GM18517 (cell line): ENCODE results near the gene TENM4.
A peak's percentile ranks its signal among the peaks of the same experiment; 100 is the strongest.

ENCODE experiments used
- ATAC-seq: cut with Tn5 transposase; IDR thresholded peaks from one replicate; pipeline ENCODE4 v1.9.1; 2021; ENCODE audit warnings: mild to moderate bottlenecking, moderate library complexity; ENCODE audit not compliant: unreplicated experiment

TENM4 gene

GRCh38 chr11:79150320-79150719 is 290.5 kb downstream of the TENM4 start:
- no peak for ATAC-seq

GRCh38 chr11:79147731-79148130 is 293.1 kb downstream of the TENM4 start:
- ATAC-seq: no peak

GRCh38 chr11:79147011-79147410 is 293.8 kb downstream of the TENM4 start:
- ATAC-seq: no peak

- peak; percentile 61 for ATAC-seq
Measured at GRCh38 chr11:79139900-79140299, 300.9 kb downstream of the TENM4 start.

- no peak for ATAC-seq
Measured at GRCh38 chr11:79129702-79130101, 311.1 kb downstream of the TENM4 start.

- no peak for ATAC-seq
Measured at GRCh38 chr11:79128291-79128690, 312.5 kb downstream of the TENM4 start.

- ATAC-seq: no peak
Measured at GRCh38 chr11:79122759-79123158, 318.1 kb downstream of the TENM4 start.

GRCh38 chr11:79121351-79121750 is 319.5 kb downstream of the TENM4 start:
- ATAC-seq: no peak

GRCh38 chr11:79119491-79120284 is 321.1 kb downstream of the TENM4 start:
- no peak for ATAC-seq

- no peak for ATAC-seq
Measured at GRCh38 chr11:79117488-79117887, 323.3 kb downstream of the TENM4 start.

GRCh38 chr11:79116600-79116999 is 324.2 kb downstream of the TENM4 start:
- ATAC-seq: no peak

GRCh38 chr11:79113054-79113690 is 327.7 kb downstream of the TENM4 start:
- ATAC-seq: no peak

- no peak for ATAC-seq
Measured at GRCh38 chr11:79110796-79111195, 330.0 kb downstream of the TENM4 start.

GRCh38 chr11:79110321-79110720 is 330.5 kb downstream of the TENM4 start:
- ATAC-seq: no peak

GRCh38 chr11:79108851-79109250 is 332.0 kb downstream of the TENM4 start:
- ATAC-seq: no peak

GRCh38 chr11:79102840-79103239 is 338.0 kb downstream of the TENM4 start:
- ATAC-seq: no peak

GRCh38 chr11:79101656-79102055 is 339.2 kb downstream of the TENM4 start:
- ATAC-seq: no peak

GRCh38 chr11:79100093-79100910 is 340.5 kb downstream of the TENM4 start:
- ATAC-seq: peak; percentile 71

- no peak for ATAC-seq
Measured at GRCh38 chr11:79098146-79098545, 342.7 kb downstream of the TENM4 start.

- no peak for ATAC-seq
Measured at GRCh38 chr11:79097246-79097875, 343.5 kb downstream of the TENM4 start.

- ATAC-seq: no peak
Measured at GRCh38 chr11:79095424-79095823, 345.4 kb downstream of the TENM4 start.
